Activated B cell treated with CpG ODN at 0.5 μM for 24 hours (primary cell): ENCODE data around the gene NDUFB10. TPM values are rescaled to one million over a fixed set of nuclear protein-coding genes. Genes with fewer than 3 reads are reported as not detected.

Source experiments
- ATAC-seq: fragments of 200-7000 bp; cut with Tn5 transposase; one replicate; pipeline ENCODE4 v1.10.0; 2021; ENCODE audit warnings: low read depth, mild to moderate bottlenecking, moderate library complexity
- CTCF ChIA-PET: fragments of 350-600 bp; sonication (Branson Sonifier 250); formaldehyde crosslinking; loops from one replicate; lab custom pipeline; 2021; ENCODE audit warnings: antibody characterized with exemption; lab: Charles Lee
- POLR2A ChIA-PET: fragments of 350-600 bp; sonication (Branson Sonifier 250); formaldehyde crosslinking; loops from one replicate; lab custom pipeline; 2021; ENCODE audit warnings: antibody characterized with exemption; lab: Charles Lee
- DNase-seq: peaks from one replicate; pipeline ENCODE4 v3.0.0; 2022
- H3K27ac Mint-ChIP-seq: one replicate; pipeline ENCODE4 v1.8.0; 2020; ENCODE audit warnings: mixed read lengths
- H3K27me3 Mint-ChIP-seq: one replicate; pipeline ENCODE4 v1.8.0; 2021; ENCODE audit warnings: mixed read lengths
- H3K36me3 Mint-ChIP-seq: one replicate; pipeline ENCODE4 v1.8.0; 2021; ENCODE audit warnings: low read depth, mixed read lengths
- H3K4me1 Mint-ChIP-seq: one replicate; pipeline ENCODE4 v1.8.0; 2021; ENCODE audit warnings: mixed read lengths
- H3K4me3 Mint-ChIP-seq: one replicate; pipeline ENCODE4 v1.8.0; 2020; ENCODE audit warnings: mild to moderate bottlenecking, mixed read lengths
- H3K9me3 Mint-ChIP-seq: one replicate; pipeline ENCODE4 v1.8.0; 2020; ENCODE audit warnings: mixed read lengths
- intact Hi-C: fragments of 100-400 bp; cut with micrococcal nuclease; formaldehyde crosslinking; loops from one replicate; pipeline ENCODE4 v1.15.1; 2024
- total RNA-seq: library from RNA; stranded (reverse); gene quantifications from 2 replicates; pipeline ENCODE4 v1.2.3, GENCODE V29; 2022
- TF ChIP-seq, protein P1 (sequence below): fragments of 200-600 bp; IDR thresholded peaks from one replicate; pipeline ENCODE4 v1.8.0; 2022; ENCODE audit warnings: antibody characterized with exemption, mild to moderate bottlenecking

The NDUFB10 gene
- total RNA-seq, 1 donor from 2014 or later, result 77.4 TPM

DNA sequence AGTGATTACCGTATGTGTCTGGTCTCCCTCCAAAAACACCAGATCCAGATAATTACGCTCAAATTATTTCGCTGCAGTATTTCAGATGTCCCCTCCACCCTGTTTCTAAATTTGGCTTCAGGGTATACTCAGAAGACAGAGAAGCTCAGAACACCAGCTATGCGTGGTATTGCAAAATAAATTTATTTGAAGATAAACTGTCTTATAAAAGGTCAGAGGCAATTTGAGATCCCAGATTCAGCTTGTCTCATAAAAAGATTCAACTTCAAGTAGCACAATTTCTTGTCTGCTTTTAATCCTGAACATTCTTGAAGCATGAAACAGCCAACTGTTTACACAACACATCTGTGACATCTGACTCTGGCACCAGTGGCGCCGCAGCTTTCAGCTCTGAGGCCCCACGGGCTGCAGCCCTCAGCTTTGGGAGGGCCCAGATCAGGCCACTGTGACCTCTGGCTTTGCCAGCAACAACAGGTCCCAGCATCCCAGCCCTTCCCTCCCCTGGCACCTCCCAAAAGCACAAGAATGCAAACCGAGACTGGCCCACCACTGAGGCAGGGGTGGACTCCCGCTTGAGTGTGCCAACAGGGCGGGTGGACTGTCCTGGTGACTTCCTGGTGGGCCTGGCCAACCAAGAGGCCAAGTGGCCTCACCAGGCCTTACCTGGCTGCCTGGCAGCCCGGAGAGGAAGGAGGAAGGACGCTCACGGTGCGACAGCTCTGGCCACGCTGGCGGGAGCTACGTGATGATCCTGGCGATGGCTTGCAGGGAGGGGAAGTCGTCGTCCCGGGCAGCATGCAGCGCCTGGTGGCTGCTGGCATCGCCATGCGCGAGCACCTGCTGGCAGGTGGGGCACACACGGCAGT lies 38.4 kb downstream of the NDUFB10 start:
- TF ChIP-seq, protein P1, sequence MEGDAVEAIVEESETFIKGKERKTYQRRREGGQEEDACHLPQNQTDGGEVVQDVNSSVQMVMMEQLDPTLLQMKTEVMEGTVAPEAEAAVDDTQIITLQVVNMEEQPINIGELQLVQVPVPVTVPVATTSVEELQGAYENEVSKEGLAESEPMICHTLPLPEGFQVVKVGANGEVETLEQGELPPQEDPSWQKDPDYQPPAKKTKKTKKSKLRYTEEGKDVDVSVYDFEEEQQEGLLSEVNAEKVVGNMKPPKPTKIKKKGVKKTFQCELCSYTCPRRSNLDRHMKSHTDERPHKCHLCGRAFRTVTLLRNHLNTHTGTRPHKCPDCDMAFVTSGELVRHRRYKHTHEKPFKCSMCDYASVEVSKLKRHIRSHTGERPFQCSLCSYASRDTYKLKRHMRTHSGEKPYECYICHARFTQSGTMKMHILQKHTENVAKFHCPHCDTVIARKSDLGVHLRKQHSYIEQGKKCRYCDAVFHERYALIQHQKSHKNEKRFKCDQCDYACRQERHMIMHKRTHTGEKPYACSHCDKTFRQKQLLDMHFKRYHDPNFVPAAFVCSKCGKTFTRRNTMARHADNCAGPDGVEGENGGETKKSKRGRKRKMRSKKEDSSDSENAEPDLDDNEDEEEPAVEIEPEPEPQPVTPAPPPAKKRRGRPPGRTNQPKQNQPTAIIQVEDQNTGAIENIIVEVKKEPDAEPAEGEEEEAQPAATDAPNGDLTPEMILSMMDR, result no peak
- Mint-ChIP-seq H3K27ac (no peak overlapping the region), H3K4me1 (peaks cover 11% of the 10 kb centered on the region), H3K9me3 (no peaks in the 10 kb centered on the region), H3K4me3 (no peak overlapping the region), H3K36me3 (peaks cover 47% of the 10 kb centered on the region), H3K27me3 (no peaks in the 10 kb centered on the region)
- intact Hi-C loops, result no loop called here
- ATAC-seq, result no peak
- ChIA-PET POLR2A (interaction anchor here (21.9 kb wide), 1 partner anchor 35 kb away, joined by 351 read pairs; the partner anchor contains the start of genes NDUFB10, RNF151 and RPS2), CTCF (no interaction called here)
- DNase-seq, result no peak

- Mint-ChIP-seq H3K4me1 (peaks cover 8% of the 10 kb centered on the region), H3K4me3 (no peak overlapping the region), H3K27me3 (no peaks in the 10 kb centered on the region), H3K9me3 (no peaks in the 10 kb centered on the region), H3K36me3 (peaks cover 47% of the 10 kb centered on the region), H3K27ac (no peak overlapping the region)
- CTCF ChIA-PET, result no interaction called here
- POLR2A ChIA-PET, result no interaction called here
- intact Hi-C loops, result no loop called here
- no peak for ATAC-seq
- DNase-seq, result no peak
- TF ChIP-seq, protein P1, result no peak
These were observed 39.1 kb downstream of the NDUFB10 start for GRCh38 chr16:1998360-1998835.

DNA sequence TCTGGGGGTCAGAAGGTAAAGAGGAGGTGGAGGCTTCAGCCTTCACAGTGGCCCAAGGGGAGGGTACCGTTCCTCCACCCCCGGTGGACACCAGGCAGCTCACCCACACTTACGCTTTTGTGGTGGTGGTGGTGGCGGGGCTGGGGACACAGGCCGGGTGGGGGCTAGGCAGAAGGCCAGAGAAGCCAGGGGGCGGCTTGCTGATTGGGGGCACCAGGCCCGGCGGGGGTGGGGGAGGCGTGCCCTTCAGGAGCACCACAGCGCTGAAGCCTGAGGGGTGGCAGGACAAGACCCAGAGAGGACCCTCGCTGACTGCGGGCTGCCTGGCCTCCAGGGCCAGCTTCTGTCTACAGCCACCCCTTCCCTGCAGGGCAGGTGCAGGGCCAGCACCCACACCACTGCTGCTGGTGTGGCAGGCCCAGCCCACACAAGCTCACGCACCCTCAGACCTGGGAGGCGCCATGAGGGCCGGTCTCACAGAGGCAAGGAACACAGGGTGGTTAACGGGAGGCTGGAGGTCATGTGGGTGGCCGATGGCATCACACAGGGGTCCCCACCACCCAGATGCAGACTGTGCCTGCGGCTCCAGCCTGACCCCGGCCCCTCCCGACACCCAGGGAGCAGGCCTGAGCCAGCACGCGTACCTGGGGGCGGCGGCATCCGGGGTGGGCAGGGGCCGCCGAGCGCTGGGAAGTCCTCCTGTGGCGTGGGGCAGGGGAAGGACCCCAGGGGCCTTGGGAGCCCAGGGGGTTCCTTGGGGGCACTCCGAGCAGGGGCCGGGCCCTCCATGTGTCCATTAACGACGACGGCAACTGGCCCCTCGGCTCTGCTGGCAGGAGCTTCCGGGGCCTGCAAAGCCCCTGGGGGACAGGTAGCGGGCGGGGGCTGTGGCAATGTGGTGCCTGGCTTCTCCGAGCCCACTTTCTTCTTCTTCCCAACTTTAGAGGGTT lies 39.8 kb downstream of the NDUFB10 start:
- intact Hi-C loops, result no loop called here
- ATAC-seq (no peak), DNase-seq (no peak)
- ChIA-PET POLR2A (no interaction called here), CTCF (no interaction called here)
- no peaks in the 10 kb centered on the region for H3K27me3 Mint-ChIP-seq
- no peak overlapping the region for H3K4me3 Mint-ChIP-seq
- TF ChIP-seq, protein P1, result no peak
- no peaks in the 10 kb centered on the region for H3K9me3 Mint-ChIP-seq
- H3K36me3 Mint-ChIP-seq, result peaks cover 47% of the 10 kb centered on the region
- no peak overlapping the region for H3K27ac Mint-ChIP-seq
- H3K4me1 Mint-ChIP-seq, result peaks cover 5% of the 10 kb centered on the region

- ChIA-PET POLR2A (interaction anchor here (1.2 kb wide), 1 partner anchor 8 kb away, joined by 3 read pairs; no protein-coding TSS in a partner anchor), CTCF (interaction anchor here (1.0 kb wide), 1 partner anchor 139 kb away, joined by 5 read pairs; no protein-coding TSS in a partner anchor)
- intact Hi-C loops, result loop anchor here (5.0 kb wide), 1 partner anchor 502 kb away; no protein-coding TSS in a partner anchor
- no peaks in the 10 kb centered on the region for H3K27me3 Mint-ChIP-seq
- DNase-seq, result no peak
- no peak overlapping the region for H3K4me3 Mint-ChIP-seq
- H3K9me3 Mint-ChIP-seq, result no peaks in the 10 kb centered on the region
- peaks cover 49% of the 10 kb centered on the region for H3K36me3 Mint-ChIP-seq
- H3K4me1 Mint-ChIP-seq, result peaks cover 6% of the 10 kb centered on the region
- TF ChIP-seq, protein P1, result no peak
- no peak overlapping the region for H3K27ac Mint-ChIP-seq
- ATAC-seq, result no peak
These were observed 40.7 kb downstream of the NDUFB10 start for GRCh38 chr16:1999866-2000514.
